HG03159 (cell line): ENCODE results near the gene CLECL1.
"Not testable (repeated sequence)": the region's sequence is repeated elsewhere in the genome, so short reads cannot be mapped to it uniquely, and the experiment has no call there.

Experiments
- ATAC-seq: cut with Tn5 transposase; IDR thresholded peaks from one replicate; pipeline ENCODE4 v1.9.1; 2021; ENCODE audit warnings: mild to moderate bottlenecking, moderate library complexity; ENCODE audit not compliant: unreplicated experiment

The CLECL1 gene

GRCh38 chr12:9699269-9699897, 33.5 kb downstream of the CLECL1 start:
- no peak for ATAC-seq

GRCh38 chr12:9698681-9699080, 34.2 kb downstream of the CLECL1 start:
- no peak for ATAC-seq

- ATAC-seq, result no peak
These were observed 35.3 kb downstream of the CLECL1 start for GRCh38 chr12:9697619-9698018.

- ATAC-seq, result not testable (repeated sequence)
These were observed 37.2 kb downstream of the CLECL1 start for GRCh38 chr12:9695661-9696060.

GRCh38 chr12:9695150-9695549, 37.7 kb downstream of the CLECL1 start:
- ATAC-seq, result not testable (repeated sequence)

- no peak for ATAC-seq
These were observed 38.7 kb downstream of the CLECL1 start for GRCh38 chr12:9694241-9694640.

- no peak for ATAC-seq
These were observed 40.0 kb downstream of the CLECL1 start for GRCh38 chr12:9692909-9693308.

GRCh38 chr12:9687228-9687627, 45.7 kb downstream of the CLECL1 start:
- ATAC-seq, result no peak

- no peak for ATAC-seq
These were observed 47.0 kb downstream of the CLECL1 start for GRCh38 chr12:9685915-9686314.

- not testable (repeated sequence) for ATAC-seq
These were observed 47.5 kb downstream of the CLECL1 start for GRCh38 chr12:9685366-9685765.

- not testable (repeated sequence) for ATAC-seq
These were observed 49.9 kb downstream of the CLECL1 start for GRCh38 chr12:9682949-9683348.

GRCh38 chr12:9682508-9682907, 50.4 kb downstream of the CLECL1 start:
- not testable (repeated sequence) for ATAC-seq

- peak; percentile 21 for ATAC-seq
These were observed 58.7 kb downstream of the CLECL1 start for GRCh38 chr12:9674226-9674590.

GRCh38 chr12:9673404-9674225, 59.3 kb downstream of the CLECL1 start:
- peak; percentile 35 for ATAC-seq
